Glomerular visceral epithelial cell (primary cell): ENCODE measurements around the gene PPFIBP1.
"Not testable (repeated sequence)": the region's sequence is repeated elsewhere in the genome, so short reads cannot be mapped to it uniquely, and the experiment has no call there.

ENCODE experiments used
- DNase-seq: peaks from one replicate; pipeline ENCODE4 v3.0.0-alpha.2; 2016; ENCODE audit errors: extremely low spot score

The PPFIBP1 gene

GRCh38 chr12:27591698-27592097, 67.7 kb downstream of the PPFIBP1 start:
- not testable (repeated sequence) for DNase-seq

GRCh38 chr12:27592548-27592947, 68.5 kb downstream of the PPFIBP1 start:
- DNase-seq = peak; percentile 43

- no peak for DNase-seq
Observed at GRCh38 chr12:27593266-27593665, 69.3 kb downstream of the PPFIBP1 start.

GRCh38 chr12:27595231-27595642, 71.2 kb downstream of the PPFIBP1 start:
- peak; percentile 71 for DNase-seq

DNA sequence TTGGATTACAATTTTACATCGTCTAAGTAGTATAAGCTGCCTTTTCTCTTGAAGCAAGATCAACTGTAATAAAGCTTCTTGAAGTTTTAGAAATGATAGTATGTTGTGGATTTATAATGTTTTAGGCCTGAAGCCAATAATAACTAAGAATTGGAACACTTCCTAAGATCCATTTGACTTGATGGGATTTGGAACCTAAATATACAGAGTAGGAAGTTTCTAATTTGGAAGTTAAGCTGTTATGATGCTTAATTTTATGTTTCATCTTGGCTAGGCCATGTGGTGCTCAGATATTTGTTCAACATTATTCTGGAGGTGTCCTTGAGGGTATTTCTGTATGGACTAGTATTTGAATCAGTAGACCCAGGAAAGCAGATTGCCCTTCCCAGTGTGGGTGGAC, 74.9 kb downstream of the PPFIBP1 start:
- DNase-seq = not testable (repeated sequence)

DNA sequence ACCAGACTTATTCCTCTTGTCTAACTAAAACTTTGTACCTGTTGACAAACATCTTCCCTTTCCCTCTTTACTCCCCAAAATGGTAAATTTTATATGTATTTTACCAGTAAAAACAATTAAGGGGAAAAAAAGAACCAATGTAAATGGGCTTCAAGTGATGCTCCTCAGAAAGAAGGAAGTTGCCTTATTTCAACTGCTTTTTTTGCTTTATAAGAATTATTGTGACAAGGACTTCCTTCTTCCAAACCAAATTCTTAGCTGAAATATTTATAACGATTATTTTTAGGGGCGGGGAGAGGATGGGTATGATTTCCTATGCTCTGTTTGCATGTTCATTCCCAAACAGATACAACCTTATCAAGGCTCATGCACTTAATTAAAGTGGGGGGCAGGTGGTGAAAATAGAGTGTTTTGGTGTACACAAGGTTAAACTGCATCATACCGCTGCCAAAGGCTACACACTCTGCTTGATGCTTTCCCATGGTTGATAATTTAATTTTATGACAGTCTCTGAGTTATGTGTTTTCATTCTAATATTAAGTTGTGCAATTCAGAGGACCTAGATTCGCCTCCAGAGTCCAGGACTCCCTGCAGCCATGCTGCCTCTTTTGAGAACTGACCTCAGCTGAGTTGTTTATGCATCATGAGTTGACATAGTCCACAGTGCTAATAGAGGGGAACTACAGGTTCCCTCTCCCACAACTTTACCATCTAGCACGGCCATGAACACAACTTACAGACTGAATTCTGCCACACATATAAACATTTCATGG, 77.2 kb downstream of the PPFIBP1 start:
- not testable (repeated sequence) for DNase-seq

DNA sequence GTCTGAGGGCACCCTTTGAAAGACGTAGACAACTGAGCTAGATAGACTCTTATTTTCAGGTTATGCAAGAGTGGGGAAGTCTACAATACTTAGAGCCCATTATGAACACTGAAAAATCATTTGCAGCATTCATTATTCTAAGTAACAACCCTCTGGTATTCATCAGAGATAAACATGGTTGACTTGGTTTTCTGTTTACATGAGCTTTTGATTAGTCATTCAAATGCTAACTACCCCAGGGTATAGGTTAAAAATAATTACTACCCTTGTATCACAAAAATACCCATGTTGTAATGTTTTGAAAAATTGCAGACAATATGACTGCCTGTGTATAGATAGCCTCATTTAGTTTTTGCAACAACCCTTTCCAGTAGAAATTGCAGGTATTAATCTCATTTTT, 78.5 kb downstream of the PPFIBP1 start:
- no peak for DNase-seq

- no peak for DNase-seq
Observed at GRCh38 chr12:27604431-27604830, 80.4 kb downstream of the PPFIBP1 start.

DNA sequence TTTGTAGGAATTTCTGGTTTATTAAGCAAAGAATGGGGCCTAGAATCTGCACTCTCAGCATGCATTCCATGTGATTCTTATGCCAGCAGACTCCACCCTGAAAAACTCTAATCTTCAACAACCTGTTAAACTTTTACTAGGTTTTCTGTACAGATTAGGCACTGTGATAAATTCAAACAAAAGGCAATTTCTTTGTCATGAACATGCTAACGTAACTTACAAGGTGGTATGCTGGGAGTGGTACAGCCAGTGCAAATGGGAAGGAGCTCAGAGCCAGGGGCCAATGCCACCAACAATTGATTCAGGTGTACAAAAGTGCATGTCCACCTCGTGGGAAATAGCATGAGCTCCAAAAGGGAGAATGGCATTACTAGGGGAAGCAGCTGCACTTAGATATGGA, 83.0 kb downstream of the PPFIBP1 start:
- no peak for DNase-seq

GRCh38 chr12:27607591-27607990, 83.6 kb downstream of the PPFIBP1 start:
- DNase-seq = no peak

GRCh38 chr12:27608890-27609289, 84.9 kb downstream of the PPFIBP1 start:
- no peak for DNase-seq

DNA sequence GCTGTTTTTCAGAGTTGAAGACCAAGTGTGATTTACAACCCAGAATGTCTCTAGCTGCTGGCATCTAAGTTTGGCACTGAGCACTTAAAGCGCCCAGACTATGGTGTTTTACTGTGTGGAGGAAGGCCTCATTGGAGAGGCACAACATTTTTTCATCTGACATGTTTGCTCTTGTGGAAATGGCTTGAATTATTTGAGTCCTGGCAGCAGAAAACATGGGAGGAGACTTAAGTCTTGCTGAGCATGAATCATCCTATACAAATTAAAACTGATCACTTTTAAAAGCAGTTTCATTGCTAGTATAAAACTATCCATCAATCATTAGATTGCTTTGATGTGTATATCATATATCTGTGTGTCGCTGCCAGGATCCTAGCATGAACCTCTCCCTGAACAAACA, 86.4 kb downstream of the PPFIBP1 start:
- DNase-seq = no peak

DNA sequence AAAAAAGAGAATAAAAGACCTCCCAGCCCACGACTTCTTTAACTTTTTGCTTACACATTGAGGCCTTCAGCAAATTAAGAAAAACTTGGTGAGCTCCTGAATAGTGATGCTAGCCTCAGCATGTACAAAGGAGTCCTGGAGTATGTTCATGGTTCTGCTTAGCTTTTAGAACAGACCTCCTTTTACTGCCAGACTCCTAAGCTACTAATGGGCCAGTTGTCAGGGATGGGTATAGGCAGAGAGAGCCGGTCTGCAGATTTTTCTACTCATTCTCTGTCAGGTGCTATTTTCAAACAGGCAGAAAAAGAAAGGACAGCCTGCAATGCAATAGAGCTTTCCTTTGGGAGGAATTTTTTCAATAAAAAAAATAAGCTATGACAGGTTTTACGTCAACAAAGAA, 90.4 kb downstream of the PPFIBP1 start:
- DNase-seq = no peak

- no peak for DNase-seq
Observed at GRCh38 chr12:27614866-27615265, 90.9 kb downstream of the PPFIBP1 start.

- no peak for DNase-seq
Observed at GRCh38 chr12:27615331-27615891, 91.4 kb downstream of the PPFIBP1 start.

GRCh38 chr12:27616356-27617142, 92.5 kb downstream of the PPFIBP1 start:
- DNase-seq = no peak

- DNase-seq = no peak
Observed at GRCh38 chr12:27618836-27619235, 94.8 kb downstream of the PPFIBP1 start.

DNA sequence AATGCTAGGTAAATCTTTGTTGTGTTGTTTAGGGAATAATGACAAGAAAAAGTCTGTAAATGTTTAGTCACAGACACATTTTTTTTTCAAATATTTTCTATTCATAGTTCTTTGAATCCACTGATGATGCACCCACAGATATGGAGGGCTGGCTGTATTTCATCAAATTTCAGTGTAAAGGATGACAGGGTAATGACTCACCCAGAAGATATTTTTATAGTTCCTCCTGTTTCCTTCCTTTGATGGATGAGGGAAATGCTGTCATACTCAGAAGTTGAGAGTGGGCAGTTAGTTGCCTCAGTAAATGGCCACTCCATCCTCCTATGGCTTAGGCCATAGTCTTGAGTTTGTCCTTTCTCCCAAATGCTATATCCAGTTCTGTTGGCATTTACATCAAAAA, 95.3 kb downstream of the PPFIBP1 start:
- DNase-seq = peak; percentile 75

DNA sequence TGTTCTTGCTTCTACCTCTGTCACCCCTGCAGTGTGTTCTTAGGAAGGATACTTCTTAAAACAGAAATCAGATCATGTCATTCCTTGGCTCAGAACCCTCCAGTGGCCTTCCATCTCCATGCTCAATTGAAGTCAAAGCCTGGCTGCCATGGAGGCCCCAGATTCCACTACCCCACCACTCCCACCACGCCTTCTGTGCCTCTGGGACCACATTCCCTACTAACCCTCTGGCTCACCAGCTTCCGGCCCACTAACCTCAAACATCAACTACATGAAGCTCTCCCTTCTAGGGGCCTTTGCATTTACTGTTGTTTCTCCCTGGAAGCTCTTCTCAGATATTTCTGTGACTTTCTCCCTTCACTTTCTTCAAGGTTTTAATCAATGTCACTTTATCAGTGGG, 96.1 kb downstream of the PPFIBP1 start:
- no peak for DNase-seq

DNA sequence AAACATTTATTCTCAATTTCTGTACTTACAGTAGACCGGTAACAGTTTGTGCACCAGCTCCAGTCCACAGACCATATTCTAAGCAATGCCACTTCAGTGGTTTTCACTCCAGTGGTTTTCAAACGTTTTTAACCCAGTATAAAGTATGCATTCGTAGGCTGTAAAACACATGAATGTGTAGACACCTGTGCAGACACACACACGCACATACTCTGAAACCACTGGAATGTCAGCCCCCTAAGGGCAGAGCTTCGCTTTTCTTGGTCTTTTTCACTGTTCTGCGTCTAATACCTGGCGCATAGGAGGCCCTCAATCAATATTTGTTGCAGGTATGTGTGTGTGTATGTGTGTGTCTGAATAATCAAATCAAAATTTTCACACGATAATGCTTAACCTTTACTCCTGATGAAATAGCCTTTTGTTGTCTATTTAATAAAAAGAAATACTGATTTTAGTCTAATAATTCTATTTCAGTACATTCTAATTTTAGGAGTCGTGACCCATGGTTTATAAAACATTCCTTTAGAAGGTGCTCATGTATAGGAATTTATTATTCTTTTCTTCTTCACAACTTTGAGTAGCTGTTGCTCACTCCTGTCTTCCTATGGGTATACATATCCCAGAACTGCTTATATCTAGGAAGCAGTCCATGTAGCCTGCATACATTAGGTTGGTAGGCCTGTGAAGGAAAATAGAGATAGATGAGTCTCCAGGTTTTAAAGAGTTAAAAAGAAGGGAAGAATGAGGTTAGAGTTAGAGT, 98.6 kb downstream of the PPFIBP1 start:
- peak; percentile 47 for DNase-seq

DNA sequence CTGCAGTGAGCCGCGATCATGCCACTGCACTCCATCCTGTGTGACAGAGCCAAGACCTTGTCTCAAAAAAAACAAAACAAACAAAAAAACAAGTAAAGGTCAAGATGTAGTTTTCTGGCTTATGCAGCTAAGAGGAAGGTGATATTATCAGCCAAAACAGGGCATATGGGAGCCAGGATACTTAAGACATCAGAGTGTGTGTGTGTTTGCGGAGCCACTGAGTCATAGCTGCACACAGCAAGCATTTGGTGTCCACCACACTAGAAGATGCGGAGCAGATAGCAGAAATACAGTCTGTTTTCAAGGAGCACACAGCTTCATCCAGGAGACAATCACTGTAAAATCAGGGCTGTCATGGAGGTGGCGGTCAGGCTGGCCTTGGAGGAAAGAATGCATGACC, 99.6 kb downstream of the PPFIBP1 start:
- DNase-seq = no peak

DNA sequence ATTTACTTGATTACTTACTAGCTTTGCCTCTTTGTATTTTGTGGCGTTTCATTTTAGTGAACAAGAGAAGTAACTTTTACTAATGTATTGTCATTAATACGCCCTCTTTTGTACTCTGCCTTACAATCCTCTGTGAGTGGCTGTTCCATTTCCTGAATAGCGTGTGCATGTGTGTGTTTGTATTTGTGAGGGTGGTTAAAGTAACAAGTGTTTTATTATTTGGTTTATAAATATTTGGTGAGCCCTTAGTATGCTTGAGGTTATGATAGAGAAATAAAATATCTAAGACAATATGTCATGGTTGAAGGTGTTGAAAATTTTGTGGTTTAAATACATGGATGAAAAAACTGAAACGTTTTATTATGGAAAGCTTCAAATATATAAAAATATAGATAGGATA, 100.6 kb downstream of the PPFIBP1 start:
- DNase-seq = no peak
